ENCODE results near the gene PDXK. TPM values are rescaled to one million over a fixed set of nuclear protein-coding genes. Genes with fewer than 3 reads are reported as not detected.

The PDXK gene
- total and polyA plus RNA-seq, 7 donors, result 22.1 to 88.5 (median 26.0) TPM

DNA sequence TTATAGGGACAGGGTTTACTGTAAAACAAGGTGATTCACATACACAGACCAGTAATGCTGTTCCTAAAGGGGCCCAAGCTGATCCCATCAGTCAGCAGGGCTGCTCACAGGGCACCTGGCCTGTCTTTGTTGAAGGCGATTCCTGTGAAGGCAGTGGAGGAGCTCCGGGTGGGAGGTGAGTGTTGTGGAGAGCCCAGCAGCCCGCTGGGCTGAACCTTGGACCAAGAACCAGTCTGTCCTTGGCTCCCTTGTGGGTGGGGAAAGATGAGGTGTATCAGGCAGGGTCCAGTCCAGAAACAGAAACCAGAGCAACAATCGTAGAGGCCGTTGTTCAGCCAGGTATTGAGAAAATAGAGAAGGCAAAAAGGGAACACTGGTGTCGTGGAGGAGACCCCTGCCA lies 12.5 kb downstream of the PDXK start:
- no peak overlapping the region for H3K4me3 ChIP-seq
- 26 to 72% methylated on average over 6 of the region's 6 CpGs for WGBS, 2 donors
- intact Hi-C loops (cut with DNase I), result no loop called here
- DNase-seq, result no peak
- peaks cover 0 to 9% (median 0%) of the 10 kb centered on the region in 4 donors for H3K36me3 ChIP-seq
- H3K9me3 ChIP-seq, result no peaks in the 10 kb centered on the region
- TF ChIP-seq EP300 (IDR thresholded peaks at IDR 0.05), result no peak
- peaks cover 0 to 54% (median 40%) of the 10 kb centered on the region in 4 donors for H3K4me1 ChIP-seq
- peak overlapping the region in 1 of 4 donors; percentile 48 for H3K27ac ChIP-seq
- no peaks in the 10 kb centered on the region for H3K27me3 ChIP-seq

DNA sequence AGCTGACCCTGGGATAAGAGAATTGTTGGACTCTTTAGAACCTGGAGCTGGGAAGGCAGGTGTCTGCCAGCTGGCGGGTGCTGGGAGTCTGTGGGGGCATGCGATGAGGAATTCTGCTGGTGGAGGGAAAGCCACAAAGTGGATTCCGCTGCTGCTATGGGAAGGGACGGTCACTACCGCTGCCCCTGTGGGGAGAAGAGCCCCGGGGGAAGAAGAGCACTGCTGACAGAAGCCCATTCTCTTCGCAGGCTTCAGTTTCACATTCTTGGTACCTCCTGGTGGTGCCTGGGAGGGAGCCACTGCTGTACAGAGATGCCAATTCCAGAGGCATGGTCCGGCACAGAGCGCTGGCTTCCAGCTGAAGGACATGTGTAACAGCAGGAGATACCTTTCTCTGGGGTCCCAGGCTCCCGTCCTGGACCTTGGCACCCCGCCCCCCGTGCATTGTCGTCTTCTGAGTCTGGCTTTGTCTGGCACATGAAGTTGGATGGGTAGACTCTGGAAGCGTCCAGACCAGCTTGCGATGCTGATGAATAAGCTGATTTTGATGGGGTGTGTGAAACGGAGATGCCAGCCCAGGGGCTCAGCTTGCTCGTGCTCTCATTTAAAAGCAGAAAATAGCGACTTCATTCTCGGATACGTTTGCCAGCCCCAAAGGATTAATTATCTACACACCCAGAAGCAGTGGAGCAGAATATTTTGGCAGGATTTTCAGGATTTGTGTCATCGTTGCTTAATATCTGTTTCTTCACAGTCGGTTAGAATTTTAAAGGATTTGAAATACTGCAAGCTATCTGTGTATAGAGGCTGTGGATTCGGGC lies 13.2 kb downstream of the PDXK start:
- WGBS, 2 donors, result 86% methylated on average over 23 of the region's 23 CpGs
- no peak for DNase-seq
- intact Hi-C loops (cut with DNase I), result no loop called here
- H3K27ac ChIP-seq, result peak overlapping the region in 2 of 4 donors; percentile 32 to 48
- H3K4me1 ChIP-seq, result peaks cover 0 to 48% (median 34%) of the 10 kb centered on the region in 4 donors
- H3K36me3 ChIP-seq, result peaks cover 0 to 12% (median 0%) of the 10 kb centered on the region in 4 donors
- H3K9me3 ChIP-seq, result no peaks in the 10 kb centered on the region
- H3K4me3 ChIP-seq, result no peak overlapping the region
- no peaks in the 10 kb centered on the region for H3K27me3 ChIP-seq
- TF ChIP-seq POLR2AphosphoS5 (IDR thresholded peaks at IDR 0.05) (no peak), POLR2A (IDR thresholded peaks at IDR 0.05) (no peak), EP300 (IDR thresholded peaks at IDR 0.05) (no peak)
- TF ChIP-seq, protein P1, sequence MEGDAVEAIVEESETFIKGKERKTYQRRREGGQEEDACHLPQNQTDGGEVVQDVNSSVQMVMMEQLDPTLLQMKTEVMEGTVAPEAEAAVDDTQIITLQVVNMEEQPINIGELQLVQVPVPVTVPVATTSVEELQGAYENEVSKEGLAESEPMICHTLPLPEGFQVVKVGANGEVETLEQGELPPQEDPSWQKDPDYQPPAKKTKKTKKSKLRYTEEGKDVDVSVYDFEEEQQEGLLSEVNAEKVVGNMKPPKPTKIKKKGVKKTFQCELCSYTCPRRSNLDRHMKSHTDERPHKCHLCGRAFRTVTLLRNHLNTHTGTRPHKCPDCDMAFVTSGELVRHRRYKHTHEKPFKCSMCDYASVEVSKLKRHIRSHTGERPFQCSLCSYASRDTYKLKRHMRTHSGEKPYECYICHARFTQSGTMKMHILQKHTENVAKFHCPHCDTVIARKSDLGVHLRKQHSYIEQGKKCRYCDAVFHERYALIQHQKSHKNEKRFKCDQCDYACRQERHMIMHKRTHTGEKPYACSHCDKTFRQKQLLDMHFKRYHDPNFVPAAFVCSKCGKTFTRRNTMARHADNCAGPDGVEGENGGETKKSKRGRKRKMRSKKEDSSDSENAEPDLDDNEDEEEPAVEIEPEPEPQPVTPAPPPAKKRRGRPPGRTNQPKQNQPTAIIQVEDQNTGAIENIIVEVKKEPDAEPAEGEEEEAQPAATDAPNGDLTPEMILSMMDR (IDR thresholded peaks at IDR 0.05), result no peak

DNA sequence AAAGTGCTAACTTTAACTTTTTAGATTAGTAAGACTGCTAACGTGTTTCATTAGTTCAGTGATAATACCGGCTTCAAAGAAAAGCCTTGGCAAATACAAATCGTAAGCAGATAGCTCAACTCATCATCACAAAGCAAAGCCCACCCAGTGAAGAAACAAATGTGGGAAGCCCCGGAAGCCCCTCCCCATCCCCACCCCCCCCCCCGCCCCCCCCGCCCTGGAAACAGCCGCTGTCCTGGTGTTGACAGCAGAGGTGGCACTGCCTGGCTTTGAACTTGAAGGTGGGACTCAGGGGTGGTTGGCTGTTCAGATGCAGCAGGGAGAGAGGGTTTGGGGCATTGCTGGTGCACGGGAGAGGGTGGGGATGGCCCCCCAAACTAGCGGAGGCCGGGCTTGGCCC lies 14.1 kb downstream of the PDXK start:
- Histone ChIP-seq H3K9me3 (no peaks in the 10 kb centered on the region), H3K27ac (peak overlapping the region in 2 of 4 donors; percentile 34 to 48), H3K4me3 (no peak overlapping the region), H3K36me3 (peaks cover 0 to 20% (median 0%) of the 10 kb centered on the region in 4 donors), H3K4me1 (peaks cover 0 to 38% (median 25%) of the 10 kb centered on the region in 4 donors), H3K27me3 (no peaks in the 10 kb centered on the region)
- DNase-seq, result no peak
- intact Hi-C loops (cut with DNase I), result no loop called here
- WGBS, 2 donors, result 38 to 46% methylated on average over 10 of the region's 10 CpGs
- TF ChIP-seq POLR2A (IDR thresholded peaks at IDR 0.05) (no peak), POLR2AphosphoS5 (IDR thresholded peaks at IDR 0.05) (no peak)
- TF ChIP-seq, protein P1 (IDR thresholded peaks at IDR 0.05), result no peak

DNA sequence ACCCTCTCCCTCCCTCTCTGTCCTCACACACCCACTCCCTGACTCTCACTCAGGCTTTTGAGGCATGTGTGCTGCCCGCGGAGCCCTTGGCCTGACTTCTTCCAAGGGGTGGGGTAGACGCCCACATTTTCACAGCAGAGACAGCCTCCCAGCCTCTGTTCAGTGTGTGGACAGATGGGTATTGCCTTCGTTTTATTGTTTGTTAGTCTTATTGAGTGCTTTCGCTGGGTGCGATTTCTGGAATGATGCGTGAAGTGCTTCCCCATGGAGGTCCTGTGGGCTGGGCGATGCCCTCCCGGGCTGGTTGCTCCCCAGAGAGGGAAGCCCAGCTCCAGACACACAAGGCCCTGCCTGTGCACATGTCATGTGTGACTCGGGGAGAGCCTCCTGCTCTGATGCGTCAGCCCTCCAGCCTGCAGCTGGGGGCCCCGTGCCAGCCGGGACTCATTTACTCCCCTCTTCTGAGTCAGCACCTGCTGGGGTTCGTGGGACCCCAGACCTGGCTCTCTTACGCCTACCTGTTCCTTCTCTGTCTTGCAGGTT lies 14.7 kb downstream of the PDXK start:
- 13 to 50% methylated on average over 15 of the region's 15 CpGs for WGBS, 2 donors
- Histone ChIP-seq H3K4me3 (no peak overlapping the region), H3K4me1 (peaks cover 0 to 33% (median 21%) of the 10 kb centered on the region in 4 donors), H3K9me3 (no peaks in the 10 kb centered on the region), H3K27me3 (no peaks in the 10 kb centered on the region), H3K36me3 (peaks cover 0 to 20% (median 0%) of the 10 kb centered on the region in 4 donors), H3K27ac (peak overlapping the region in 2 of 4 donors; percentile 34 to 48)
- DNase-seq, result no peak
- intact Hi-C loops (cut with DNase I), result no loop called here
- TF ChIP-seq POLR2A (IDR thresholded peaks at IDR 0.05) (no peak), EP300 (IDR thresholded peaks at IDR 0.05) (no peak), POLR2AphosphoS5 (IDR thresholded peaks at IDR 0.05) (no peak)
- TF ChIP-seq, protein P1 (IDR thresholded peaks at IDR 0.05), result no peak

DNA sequence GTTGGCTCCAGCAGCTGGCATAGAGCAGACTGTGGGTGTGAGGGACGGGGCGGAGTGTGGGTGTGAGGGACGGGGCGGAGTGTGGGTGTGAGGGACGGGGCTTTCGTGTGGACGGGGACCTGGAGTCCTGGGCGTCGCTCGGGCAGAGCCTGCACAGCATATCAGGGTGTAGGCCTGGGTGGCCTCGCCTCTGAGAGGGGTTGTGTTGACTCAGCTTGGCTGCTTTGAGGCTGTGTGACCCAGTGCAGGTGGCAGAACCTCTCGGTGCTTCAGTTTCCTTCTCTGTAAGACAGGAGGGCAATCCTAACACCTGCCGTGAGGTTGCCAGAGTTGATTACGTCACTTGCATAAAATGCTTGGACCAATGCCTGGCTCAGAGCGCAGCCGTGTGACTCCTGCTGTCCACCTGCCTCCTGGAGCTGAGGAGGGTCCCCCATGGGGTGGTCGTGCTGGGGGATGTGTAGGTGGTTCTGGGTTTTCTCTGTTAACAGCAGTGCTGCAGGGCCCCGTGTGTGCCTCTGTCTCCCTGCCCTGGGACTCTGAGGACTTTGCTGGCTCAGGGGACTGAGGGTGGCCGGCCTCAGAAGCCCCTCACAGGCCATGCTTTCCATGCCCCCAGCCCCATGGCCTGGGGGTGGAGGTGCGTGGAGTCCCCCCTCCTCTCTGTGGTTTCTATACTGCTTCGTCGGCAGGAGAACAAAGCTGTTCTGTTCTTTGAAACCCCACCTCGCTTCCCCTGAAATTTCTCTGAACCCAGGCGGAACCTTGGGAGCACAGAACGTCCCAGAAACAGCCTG lies 15.4 kb downstream of the PDXK start:
- H3K27ac ChIP-seq, result peak overlapping the region in 2 of 4 donors; percentile 7 to 34
- intact Hi-C loops (cut with DNase I), result no loop called here
- peaks cover 0 to 20% (median 0%) of the 10 kb centered on the region in 4 donors for H3K36me3 ChIP-seq
- peaks cover 0 to 26% (median 16%) of the 10 kb centered on the region in 4 donors for H3K4me1 ChIP-seq
- no peak overlapping the region for H3K4me3 ChIP-seq
- H3K27me3 ChIP-seq, result no peaks in the 10 kb centered on the region
- no peak for TF ChIP-seq EP300 (IDR thresholded peaks at IDR 0.05)
- TF ChIP-seq, protein P1 (IDR thresholded peaks at IDR 0.05), result no peak
- TF ChIP-seq POLR2AphosphoS5 (IDR thresholded peaks at IDR 0.05), result no peak
- no peak for TF ChIP-seq POLR2A (IDR thresholded peaks at IDR 0.05)
- H3K9me3 ChIP-seq, result no peaks in the 10 kb centered on the region
- no peak for DNase-seq
- 31 to 58% methylated on average over 25 of the region's 25 CpGs for WGBS, 2 donors

Measured in sigmoid colon (tissue), 7 donors.